Fibroblast of skin of back (primary cell): ENCODE measurements around the gene LIN9.
"Not testable (repeated sequence)": the region's sequence is repeated elsewhere in the genome, so short reads cannot be mapped to it uniquely, and the experiment has no call there.

ENCODE experiments used
- DNase-seq: peaks from one replicate; pipeline ENCODE4 v3.0.0-alpha.2; 2013

LIN9 gene

DNA sequence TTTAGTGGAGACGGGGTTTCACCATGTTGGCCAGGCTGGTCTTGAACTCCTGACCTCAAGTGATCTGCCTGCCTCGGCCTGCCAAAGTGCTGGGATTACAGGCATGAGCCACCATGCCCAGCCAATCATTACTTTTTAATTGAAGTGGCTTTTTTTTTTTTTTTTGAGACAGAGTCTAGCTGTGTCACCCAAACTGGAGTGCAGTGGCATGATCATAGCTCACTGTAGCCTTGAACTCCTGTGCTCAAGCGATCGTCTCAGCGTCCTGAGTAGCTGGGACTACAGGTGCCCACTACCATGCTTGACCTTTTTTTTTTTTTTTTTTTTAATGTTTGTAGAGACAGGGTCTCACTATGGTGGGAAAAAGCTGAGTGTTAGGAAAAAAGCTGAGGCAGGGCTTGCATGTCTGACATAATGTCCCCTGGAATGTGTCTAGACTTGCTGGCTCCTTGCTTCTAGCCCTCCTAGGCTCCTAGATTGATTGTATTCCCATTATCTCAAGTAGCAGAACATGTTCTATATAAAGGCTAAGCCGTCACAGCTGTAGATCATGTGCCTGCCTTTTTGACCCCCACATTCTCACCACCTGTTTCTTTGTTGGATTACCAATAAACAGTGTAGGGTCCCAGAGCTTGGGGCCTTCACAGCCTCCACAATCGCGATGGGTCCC, 36.6 kb downstream of the LIN9 start:
- DNase-seq = peak; percentile 27

GRCh38 chr1:226268421-226269124, 40.4 kb downstream of the LIN9 start:
- DNase-seq = peak; percentile 59

GRCh38 chr1:226261818-226262217, 47.1 kb downstream of the LIN9 start:
- DNase-seq = no peak

DNA sequence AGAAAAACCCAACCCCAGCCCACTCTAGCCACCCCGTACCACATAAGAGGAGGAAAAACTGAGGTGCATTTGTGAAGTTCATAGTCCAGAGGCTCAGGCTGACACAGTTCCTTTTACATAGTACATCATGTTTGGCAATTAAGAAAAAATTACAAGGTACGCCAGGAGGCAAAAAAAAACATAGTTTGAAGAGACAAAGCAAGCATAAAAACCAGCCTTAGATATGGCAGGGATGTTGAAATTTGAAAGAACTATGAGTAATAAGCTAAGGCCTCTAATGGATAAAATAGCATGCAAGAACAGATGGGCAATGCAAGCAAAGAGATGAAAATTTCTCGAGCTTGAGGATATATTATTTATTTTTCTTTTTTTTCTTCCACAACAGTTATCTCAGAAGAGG, 53.6 kb downstream of the LIN9 start:
- DNase-seq = no peak

- no peak for DNase-seq
These were observed 55.0 kb downstream of the LIN9 start for GRCh38 chr1:226253933-226254332.

GRCh38 chr1:226252841-226253240, 56.1 kb downstream of the LIN9 start:
- DNase-seq = not testable (repeated sequence)

DNA sequence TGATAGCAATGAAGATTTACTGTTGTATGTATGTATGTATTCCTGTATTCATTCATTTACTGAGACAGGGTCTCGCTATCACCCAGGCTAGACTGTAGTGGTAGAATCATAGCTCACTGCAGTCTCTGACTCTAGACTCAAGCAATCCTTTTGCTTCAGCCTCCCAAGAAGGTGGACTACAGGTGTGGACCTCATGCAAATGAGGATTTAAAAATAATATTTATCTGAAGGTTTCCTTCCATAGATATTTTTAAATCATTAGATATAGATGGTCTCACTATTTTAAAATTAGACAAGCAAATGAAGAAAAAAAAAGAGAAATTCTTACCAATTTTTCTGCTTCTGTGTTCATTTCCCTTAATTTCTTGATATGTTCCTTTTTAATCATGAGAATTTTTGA, 58.5 kb downstream of the LIN9 start:
- no peak for DNase-seq

DNA sequence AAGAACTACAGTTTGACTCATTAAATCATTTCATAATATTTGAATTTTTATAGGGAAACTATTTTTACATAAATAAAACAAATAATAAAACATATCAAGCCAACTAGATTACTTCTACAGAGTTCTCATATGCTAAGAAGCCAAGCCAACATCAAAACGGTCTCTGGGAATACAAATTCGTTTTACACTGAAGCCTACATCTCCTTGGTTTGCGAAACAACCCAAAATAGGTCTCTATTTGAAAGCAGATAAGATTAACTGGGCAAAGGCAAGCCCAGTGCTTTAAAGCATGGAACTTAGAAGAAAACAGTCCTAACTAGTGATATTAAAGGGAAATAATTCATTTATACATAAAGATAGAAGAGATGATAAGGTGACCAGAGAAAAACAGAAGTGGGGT, 60.2 kb downstream of the LIN9 start:
- DNase-seq = no peak

DNA sequence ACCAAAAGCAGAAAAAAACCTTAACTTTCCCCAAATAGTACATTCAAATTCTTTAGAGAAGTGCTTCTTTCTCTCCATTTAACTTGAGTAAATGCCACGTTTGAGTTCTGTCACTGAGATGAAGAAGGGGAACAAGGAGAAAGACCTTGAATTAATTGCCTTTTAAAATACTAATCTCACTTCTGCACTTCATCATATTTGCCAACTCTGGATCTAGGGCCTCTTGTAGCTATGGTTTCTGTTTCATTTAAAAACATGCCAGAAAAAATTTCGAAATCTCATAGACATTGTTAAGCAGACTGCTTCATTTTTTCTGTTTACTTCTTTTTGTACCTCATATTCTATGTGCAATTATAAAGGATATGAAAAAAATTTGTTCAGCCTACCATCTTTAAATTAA, 60.9 kb downstream of the LIN9 start:
- DNase-seq = no peak

DNA sequence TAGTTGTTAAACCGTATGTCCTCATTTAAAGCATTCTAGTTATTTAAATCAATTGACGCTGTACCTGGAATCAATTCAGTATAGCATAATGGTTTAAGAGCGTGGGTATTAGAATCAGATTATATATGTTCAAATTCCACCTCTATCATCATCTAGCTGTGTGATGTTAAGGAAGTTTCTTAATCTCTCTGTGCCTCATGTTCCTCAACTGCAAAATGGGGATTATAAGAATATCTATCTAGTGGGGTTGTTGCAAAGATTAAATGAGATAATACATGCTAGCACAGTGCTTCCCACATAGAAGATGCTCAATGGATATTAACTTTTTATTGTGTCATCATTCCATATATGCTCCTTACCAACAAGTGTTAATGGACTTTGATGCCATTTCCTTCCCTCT, 69.5 kb downstream of the LIN9 start:
- DNase-seq = no peak

- no peak for DNase-seq
These were observed 72.1 kb downstream of the LIN9 start for GRCh38 chr1:226236826-226237225.

DNA sequence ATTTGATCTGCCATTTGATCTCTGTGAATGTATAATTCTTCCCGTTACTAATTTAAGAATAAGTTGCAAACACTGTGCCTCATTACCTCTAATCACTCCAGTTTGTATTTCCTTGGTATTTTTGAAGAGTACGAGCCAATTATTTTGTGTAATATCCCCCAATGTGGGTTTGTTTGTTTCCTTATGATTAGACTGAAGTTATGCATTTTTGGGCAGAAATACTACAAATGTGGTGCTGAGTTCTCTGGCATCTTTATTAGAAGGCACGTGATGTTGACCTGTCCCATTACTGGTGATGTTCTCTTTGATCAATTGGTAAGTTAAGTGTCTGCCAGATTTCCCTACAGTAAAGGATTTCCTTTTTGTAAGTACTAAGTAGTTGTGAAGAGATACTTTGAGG, 75.2 kb downstream of the LIN9 start:
- DNase-seq = no peak

DNA sequence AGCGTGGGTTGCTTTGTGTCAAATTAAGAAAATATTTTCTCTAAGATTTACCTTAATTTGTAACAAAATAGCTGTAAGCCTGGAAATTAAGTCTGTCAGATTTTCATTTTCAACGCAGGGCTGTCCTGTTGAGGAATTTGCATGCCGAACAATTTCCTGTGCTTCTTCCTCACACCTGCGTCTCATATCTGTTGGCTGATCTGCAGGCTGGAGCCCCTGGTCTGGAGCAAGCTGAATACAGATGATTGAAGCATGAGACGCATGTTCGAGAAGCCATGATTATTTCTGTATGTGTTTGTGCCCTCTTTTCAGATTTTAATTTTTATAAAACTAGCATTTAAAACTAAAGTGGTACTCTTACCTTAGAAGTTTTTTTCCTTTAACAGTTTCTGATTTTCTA, 75.7 kb downstream of the LIN9 start:
- no peak for DNase-seq

DNA sequence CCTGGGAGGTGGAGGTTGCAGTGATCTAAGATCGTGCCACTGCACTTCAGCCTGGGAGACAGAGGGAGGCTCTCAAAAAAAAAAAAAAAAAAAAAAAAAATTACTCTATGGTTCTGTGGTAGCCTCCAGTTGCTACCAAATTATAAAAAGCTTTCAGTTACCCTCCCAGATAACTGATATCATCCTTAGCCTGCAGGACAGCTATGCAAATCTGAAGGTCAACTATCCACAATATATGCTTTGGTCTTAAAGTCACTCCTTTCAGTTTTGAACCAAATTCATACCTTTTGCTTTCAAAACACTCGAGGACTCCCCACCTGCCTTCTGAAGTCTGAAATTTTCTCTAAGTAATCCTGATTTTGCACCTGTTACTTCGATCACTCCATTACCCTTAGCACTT, 82.4 kb downstream of the LIN9 start:
- no peak for DNase-seq

GRCh38 chr1:226223786-226224244, 85.1 kb downstream of the LIN9 start:
- DNase-seq = no peak

GRCh38 chr1:226223157-226223785, 85.7 kb downstream of the LIN9 start, which contains the start of gene MIXL1:
TSS of gene MIXL1 (plus strand) at chr1:226223664. CDS start at chr1:226223682, 18 bp downstream.
- DNase-seq = no peak

DNA sequence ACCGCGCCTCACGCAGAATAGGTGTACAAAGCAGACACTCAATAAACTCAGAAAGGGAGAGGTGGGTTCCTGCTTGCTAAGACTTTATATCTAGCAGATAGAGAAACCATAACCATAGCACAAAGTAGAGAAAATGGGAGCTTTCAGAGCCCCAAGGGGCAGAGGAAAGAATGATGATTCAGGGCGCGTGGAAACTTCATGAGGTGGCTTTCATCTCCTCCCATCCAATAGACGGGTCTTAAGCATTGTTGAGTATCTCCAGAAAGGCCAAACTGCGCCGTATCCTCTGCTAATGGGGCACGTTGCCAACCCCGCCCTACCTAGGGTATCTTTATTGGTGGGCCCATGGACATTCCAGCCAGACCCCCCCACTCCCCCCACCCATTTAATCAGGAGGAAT, 86.3 kb downstream of the LIN9 start:
- DNase-seq = no peak

GRCh38 chr1:226220473-226221189, 88.3 kb downstream of the LIN9 start:
- no peak for DNase-seq

GRCh38 chr1:226217273-226217672, 91.7 kb downstream of the LIN9 start:
- DNase-seq = no peak

DNA sequence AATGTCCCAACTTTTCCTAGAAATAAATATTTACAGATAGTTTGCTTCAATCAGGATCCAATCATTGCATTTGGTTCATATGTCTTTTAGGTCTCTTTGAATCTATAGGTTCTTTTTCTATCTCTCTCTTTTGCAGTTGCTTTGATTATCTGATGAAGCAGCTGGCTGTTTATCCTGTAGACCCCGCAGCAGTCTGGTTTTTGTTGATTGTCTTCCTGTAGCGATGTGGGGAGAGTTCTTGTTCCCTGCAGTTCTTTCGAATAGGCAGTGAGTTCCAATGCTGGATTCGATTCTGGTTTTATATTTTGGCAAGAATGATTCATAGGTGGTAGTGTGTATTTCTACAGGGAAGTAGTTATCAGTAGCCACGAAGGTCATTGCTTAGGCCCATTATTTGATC, 92.9 kb downstream of the LIN9 start:
- DNase-seq = no peak

DNA sequence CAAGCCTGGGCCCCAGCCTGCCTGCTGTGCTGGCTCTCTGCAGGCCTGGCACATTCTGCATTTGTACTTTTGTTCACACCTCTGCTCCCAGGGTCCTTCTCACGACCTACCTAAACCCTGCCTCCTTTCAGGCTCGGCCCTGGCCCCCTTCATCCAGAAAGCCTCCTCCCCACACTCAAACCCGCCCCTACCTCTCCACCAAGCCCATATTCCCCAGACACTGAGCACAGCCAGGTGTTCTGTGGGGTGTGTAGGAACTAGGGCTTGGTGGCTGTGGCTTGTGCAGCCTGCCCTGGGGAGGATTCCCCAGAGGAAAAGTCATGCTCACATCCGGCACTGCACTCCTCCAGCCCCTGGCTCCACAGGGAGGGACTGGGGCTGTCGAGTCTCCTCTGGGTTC, 93.7 kb downstream of the LIN9 start:
- no peak for DNase-seq

- DNase-seq = no peak
These were observed 96.4 kb downstream of the LIN9 start for GRCh38 chr1:226212545-226212944.

GRCh38 chr1:226211181-226211821, 97.7 kb downstream of the LIN9 start:
- no peak for DNase-seq
